ENCODE results near the gene FAM187B. TPM values are rescaled to one million over a fixed set of nuclear protein-coding genes. Genes with fewer than 3 reads are reported as not detected.

FAM187B gene
- not detected in 2 replicates for total RNA-seq

GRCh38 chr19:35228177-35228930, at the start of gene FAM187B:
TSS of gene FAM187B (minus strand) at chr19:35228739. CDS start at chr19:35228680, 59 bp downstream.

GRCh38 chr19:35268536-35269437, 40.2 kb upstream of the FAM187B start, which contains the start of gene USF2:
TSS of gene USF2 (plus strand) at chr19:35268962. CDS start at chr19:35269102, 140 bp downstream.

GRCh38 chr19:35248310-35249145, 20.0 kb upstream of the FAM187B start, which contains the start of gene LSR:
TSS of gene LSR (plus strand) at chr19:35249002. CDS start at chr19:35249023, 21 bp downstream.

Other genes with a start within 250 kb of the FAM187B start
- gene GRAMD1A, start 228.4 kb downstream of the FAM187B start, total RNA-seq, result 38.8 and 39.9 TPM in 2 replicates
- 0.23 and 1.3 TPM in 2 replicates for gene SCN1B, start 198.3 kb downstream of the FAM187B start, total RNA-seq
- not detected in 2 replicates for gene HPN, start 187.0 kb downstream of the FAM187B start, total RNA-seq
- 517 and 658 TPM in 2 replicates for gene FXYD3, start 112.9 kb downstream of the FAM187B start, total RNA-seq
- not detected in 2 replicates for gene LGI4, start 93.7 kb downstream of the FAM187B start, total RNA-seq
- gene FXYD1, start 89.9 kb downstream of the FAM187B start, total RNA-seq, result not detected in 2 replicates
- not detected in 2 replicates for gene FXYD7, start 85.5 kb downstream of the FAM187B start, total RNA-seq
- 80.3 and 113 TPM in 2 replicates for gene FXYD5, start 74.0 kb downstream of the FAM187B start, total RNA-seq
- 85.6 and 108 TPM in 2 replicates for gene LSR, start 20.3 kb upstream of the FAM187B start, total RNA-seq
- 63.3 and 75.7 TPM in 2 replicates for gene USF2, start 40.2 kb upstream of the FAM187B start, total RNA-seq
- gene HAMP, start 53.8 kb upstream of the FAM187B start, total RNA-seq, result not detected in 2 replicates
- gene MAG, start 63.4 kb upstream of the FAM187B start, total RNA-seq, result not detected in 2 replicates
- gene CD22, start 100.4 kb upstream of the FAM187B start, total RNA-seq, result not detected in 2 replicates
- gene FFAR1, start 119.2 kb upstream of the FAM187B start, total RNA-seq, result not detected in 2 replicates
- gene FFAR3, start 129.7 kb upstream of the FAM187B start, total RNA-seq, result not detected in 2 replicates
- not detected in 2 replicates for gene GPR42, start 142.3 kb upstream of the FAM187B start, total RNA-seq
- not detected in 2 replicates for gene FFAR2, start 219.5 kb upstream of the FAM187B start, total RNA-seq